GM12878 (cell line): ENCODE data around the gene ANXA3.

Experiments used
- CTCF ChIP-seq, 3 experiments: IDR thresholded peaks in 2 of 3; conservative IDR thresholded peaks in 1 of 3; 2 replicates each; pipeline ENCODE4 v1.5.1; 2011; ENCODE audit warnings: low read depth in 3 of 3, low read length in 3 of 3, mild to moderate bottlenecking in 3 of 3, control low read depth in 2 of 3, moderate library complexity in 2 of 3, inconsistent platforms in 1 of 3, mixed read lengths in 1 of 3; ENCODE audit not compliant: control insufficient read depth in 2 of 3, insufficient read depth in 1 of 3; ENCODE audit errors: extremely low read depth in 1 of 3
- FOS ChIP-seq: IDR thresholded peaks from 3 replicates; pipeline ENCODE4 v1.6.1; 2011; ENCODE audit warnings: borderline replicate concordance; ENCODE audit not compliant: insufficient read length; ENCODE audit errors: extremely low read depth
- GABPA ChIP-seq: IDR thresholded peaks from 2 replicates; pipeline ENCODE4 v1.6.1; 2014; ENCODE audit warnings: antibody characterized with exemption, low read depth, mild to moderate bottlenecking, inconsistent platforms
- JUND ChIP-seq: IDR thresholded peaks from 2 replicates; pipeline ENCODE4 v1.6.1; 2012; ENCODE audit warnings: low read depth, mild to moderate bottlenecking, low read length, improper control_type of control experiment, moderate library complexity
- SREBF2 ChIP-seq: IDR thresholded peaks from 2 replicates; pipeline ENCODE4 v1.6.1; 2012; ENCODE audit warnings: mild to moderate bottlenecking, low read length

- no peak for TF ChIP-seq CTCF (IDR thresholded peaks at IDR 0.05 in 2 of 3, conservative IDR thresholded peaks at IDR 0.05 in 1 of 3; ENCODE audit: control insufficient read depth in 2 of 3, extremely low read depth in 1 of 3, insufficient read depth in 1 of 3, low read depth in 3 of 3, low read length in 3 of 3)
- no peak for TF ChIP-seq FOS
- no peak for TF ChIP-seq GABPA
- no peak for TF ChIP-seq JUND
- no peak for TF ChIP-seq SREBF2
Observed at GRCh38 chr4:78596111-78596742, 44.7 kb downstream of the ANXA3 start.
